ENCODE measurements around the gene ZEB2. TPM values are rescaled to one million over a fixed set of nuclear protein-coding genes. Genes with fewer than 3 reads are reported as not detected.

The ZEB2 gene
- total RNA-seq, 4 donors from 2014 or later: 187 to 346 (median 266) TPM

DNA sequence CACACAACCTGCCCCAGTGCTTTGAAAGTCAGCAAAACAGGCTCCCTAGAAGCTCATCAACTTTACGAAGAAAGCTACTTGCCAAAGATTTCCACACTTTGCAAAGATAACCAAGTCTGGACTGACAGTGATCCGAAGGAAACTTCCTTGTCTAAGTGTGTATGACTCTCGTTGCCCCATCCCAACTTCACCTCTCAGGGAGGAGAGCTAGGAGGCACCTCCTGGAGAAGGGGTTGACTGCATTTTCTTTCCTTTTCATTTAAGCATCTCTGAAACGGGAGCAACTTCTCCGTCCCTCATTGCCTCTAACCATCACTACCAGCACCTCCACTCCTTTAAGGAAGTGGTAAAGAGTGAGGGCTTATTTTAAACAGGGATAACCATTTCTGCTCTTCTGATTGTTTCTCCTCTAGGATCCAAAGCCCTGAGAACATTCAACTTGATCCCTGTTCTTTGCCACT is 7.0 kb downstream of the ZEB2 start:
- TF ChIP-seq, protein P1, sequence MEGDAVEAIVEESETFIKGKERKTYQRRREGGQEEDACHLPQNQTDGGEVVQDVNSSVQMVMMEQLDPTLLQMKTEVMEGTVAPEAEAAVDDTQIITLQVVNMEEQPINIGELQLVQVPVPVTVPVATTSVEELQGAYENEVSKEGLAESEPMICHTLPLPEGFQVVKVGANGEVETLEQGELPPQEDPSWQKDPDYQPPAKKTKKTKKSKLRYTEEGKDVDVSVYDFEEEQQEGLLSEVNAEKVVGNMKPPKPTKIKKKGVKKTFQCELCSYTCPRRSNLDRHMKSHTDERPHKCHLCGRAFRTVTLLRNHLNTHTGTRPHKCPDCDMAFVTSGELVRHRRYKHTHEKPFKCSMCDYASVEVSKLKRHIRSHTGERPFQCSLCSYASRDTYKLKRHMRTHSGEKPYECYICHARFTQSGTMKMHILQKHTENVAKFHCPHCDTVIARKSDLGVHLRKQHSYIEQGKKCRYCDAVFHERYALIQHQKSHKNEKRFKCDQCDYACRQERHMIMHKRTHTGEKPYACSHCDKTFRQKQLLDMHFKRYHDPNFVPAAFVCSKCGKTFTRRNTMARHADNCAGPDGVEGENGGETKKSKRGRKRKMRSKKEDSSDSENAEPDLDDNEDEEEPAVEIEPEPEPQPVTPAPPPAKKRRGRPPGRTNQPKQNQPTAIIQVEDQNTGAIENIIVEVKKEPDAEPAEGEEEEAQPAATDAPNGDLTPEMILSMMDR (IDR thresholded peaks at IDR 0.05; ENCODE audit: low read depth): no peak

DNA sequence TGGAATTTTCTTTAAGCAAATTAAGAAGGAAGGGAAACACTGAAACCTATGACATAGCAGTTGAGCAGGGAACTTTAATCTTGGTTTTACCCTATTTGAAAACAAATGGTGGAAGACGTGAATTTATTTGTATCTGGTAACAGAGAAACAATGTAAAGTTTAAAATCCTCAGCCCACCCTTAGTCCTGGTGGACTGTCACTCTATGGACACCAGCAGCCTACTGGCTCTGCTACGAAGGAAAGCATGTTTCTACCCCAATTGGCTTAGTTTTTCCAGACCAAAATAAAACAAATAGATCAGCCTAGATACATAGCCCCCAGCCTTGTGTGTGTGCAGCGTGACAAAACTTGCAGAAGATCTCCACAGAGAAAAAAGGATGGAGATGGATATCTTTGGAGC is 7.4 kb downstream of the ZEB2 start:
- TF ChIP-seq, protein P1 (IDR thresholded peaks at IDR 0.05; ENCODE audit: low read depth): no peak

DNA sequence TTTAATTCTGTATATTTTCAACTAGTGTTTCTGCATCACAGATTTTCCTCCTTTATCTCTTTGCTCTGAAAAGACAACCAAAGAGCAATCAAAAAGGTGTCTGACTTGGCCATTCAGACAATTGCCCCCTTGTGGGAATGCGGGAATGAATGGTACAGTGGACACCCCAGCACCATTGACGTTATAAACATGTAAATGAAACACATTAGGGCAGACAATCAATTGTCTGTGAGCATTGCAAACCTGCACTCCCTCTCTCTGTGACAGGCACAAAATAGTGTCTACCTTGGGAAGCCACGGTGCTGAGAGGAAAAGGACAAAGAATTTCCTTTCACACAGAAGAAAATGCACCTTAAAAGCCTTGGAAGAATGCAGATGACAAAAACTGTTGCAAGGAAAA is 8.0 kb downstream of the ZEB2 start:
- TF ChIP-seq, protein P1 (IDR thresholded peaks at IDR 0.05; ENCODE audit: low read depth): no peak

GRCh38 chr2:144511226-144511810 is 8.6 kb downstream of the ZEB2 start:
- TF ChIP-seq, protein P1 (IDR thresholded peaks at IDR 0.05; ENCODE audit: low read depth): no peak

GRCh38 chr2:144510294-144510991 is 9.5 kb downstream of the ZEB2 start:
- TF ChIP-seq, protein P1 (IDR thresholded peaks at IDR 0.05; ENCODE audit: low read depth): no peak

DNA sequence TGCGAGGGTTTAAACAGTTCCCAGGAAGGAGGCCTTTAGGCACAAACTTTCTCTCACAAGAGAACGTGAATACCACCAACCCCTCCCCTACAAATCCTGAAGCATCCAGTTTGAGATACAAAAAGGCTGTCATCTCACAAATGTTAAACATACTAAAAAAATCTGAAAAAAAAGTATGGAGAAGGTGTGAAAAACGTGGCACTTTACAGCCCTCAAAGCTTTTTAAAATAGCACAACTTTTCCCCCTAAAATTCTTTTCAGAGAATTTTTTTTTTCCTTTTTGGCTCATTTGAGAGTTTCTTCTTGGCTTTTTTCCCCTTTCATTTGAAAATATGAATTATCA is 10.1 kb downstream of the ZEB2 start:
- TF ChIP-seq, protein P1 (IDR thresholded peaks at IDR 0.05; ENCODE audit: low read depth): no peak

GRCh38 chr2:144509001-144509878 is 10.7 kb downstream of the ZEB2 start:
- TF ChIP-seq, protein P1 (IDR thresholded peaks at IDR 0.05; ENCODE audit: low read depth): no peak

All from subcutaneous adipose tissue (tissue), 4 donors.